ENCODE results near the gene GLRX. TPM values are rescaled to one million over a fixed set of nuclear protein-coding genes. Genes with fewer than 3 reads are reported as not detected.

Gene GLRX
- total RNA-seq, 2 donors from 2014 or later, result 109 to 408 TPM

Other genes with a start within 250 kb of the GLRX start
- gene GPR150, start 202.6 kb downstream of the GLRX start, total RNA-seq, result under 1 TPM in 1 of 2 donors, not detected in 1; 0.21 TPM
- gene RFESD, start 175.9 kb downstream of the GLRX start, total RNA-seq, result 1 to 10 TPM in 1 of 2 donors, under 1 TPM in 1; 0.98 to 5.5 TPM
- gene SPATA9, start 139.7 kb downstream of the GLRX start, total RNA-seq, result 1 to 10 TPM; 1.4 to 1.9 TPM
- gene RHOBTB3, start 91.4 kb downstream of the GLRX start, total RNA-seq, result 10 to 100 TPM; 14.7 to 17.4 TPM
- 100 to 1,000 TPM; 110 to 200 TPM for gene ELL2, start 139.1 kb upstream of the GLRX start, total RNA-seq

Data from natural killer cell treated with Interleukin-12 subunit alpha and Interleukin-12 subunit beta and Interleukin-15 and Interleukin-18, amount 100 ng/mL, for 72 hours (primary cell).